DND-41 (cell line): ENCODE results near the gene SORCS1.

Source experiments
- ATAC-seq: fragments of 200-7000 bp; cut with Tn5 transposase; 3 replicates; pipeline ENCODE4 v1.9.1; 2021; ENCODE audit warnings: low read depth; ENCODE audit not compliant: insufficient read depth
- DNase-seq: peaks from one replicate; pipeline ENCODE4 v3.0.0-alpha.2; 2020
- H2AFZ ChIP-seq: 2 replicates; pipeline ENCODE4 v1.6.0; 2012; ENCODE audit warnings: low read depth, low read length
- H3K27ac ChIP-seq: 2 replicates; pipeline ENCODE4 v1.5.1; 2012; ENCODE audit warnings: low read length, inconsistent platforms
- H3K27me3 ChIP-seq: fragments of 200-600 bp; sonication (generic); 2 replicates; pipeline ENCODE4 v1.6.0; 2012; ENCODE audit warnings: low read length, mild to moderate bottlenecking, inconsistent platforms; ENCODE audit not compliant: insufficient read depth, poor library complexity
- H3K36me3 ChIP-seq: 2 replicates; pipeline ENCODE4 v1.5.1; 2012; ENCODE audit warnings: low read length, inconsistent platforms; ENCODE audit not compliant: insufficient read depth
- H3K4me1 ChIP-seq: 2 replicates; pipeline ENCODE4 v1.5.1; 2012; ENCODE audit warnings: mild to moderate bottlenecking, low read length; ENCODE audit not compliant: insufficient read depth
- H3K4me2 ChIP-seq: 2 replicates; pipeline ENCODE4 v1.6.0; 2012; ENCODE audit warnings: mild to moderate bottlenecking, moderate library complexity, low read length, inconsistent platforms; ENCODE audit not compliant: insufficient read depth
- H3K4me3 ChIP-seq, 2 experiments: fragments of 200-600 bp in 1 of 2; shearing (Covaris generic) in 1 of 2; 2 replicates each; pipeline ENCODE4 v1.5.1; 2012 to 2016; ENCODE audit warnings: inconsistent platforms in 2 of 2, low read length in 2 of 2, mild to moderate bottlenecking in 2 of 2, low read depth in 1 of 2, moderate library complexity in 1 of 2
- H3K79me2 ChIP-seq: 2 replicates; pipeline ENCODE4 v1.6.0; 2012; ENCODE audit warnings: low read length, inconsistent platforms; ENCODE audit not compliant: insufficient read depth
- H3K9ac ChIP-seq: 2 replicates; pipeline ENCODE4 v1.6.0; 2012; ENCODE audit warnings: low read depth, mild to moderate bottlenecking, inconsistent platforms, low read length, moderate library complexity
- H3K9me3 ChIP-seq: 2 replicates; pipeline ENCODE4 v1.5.1; 2012; ENCODE audit warnings: low read length, moderate library complexity, mild to moderate bottlenecking, inconsistent platforms; ENCODE audit not compliant: insufficient read depth, severe bottlenecking
- H4K20me1 ChIP-seq: 2 replicates; pipeline ENCODE4 v1.6.0; 2012; ENCODE audit warnings: low read length; ENCODE audit not compliant: insufficient read depth
- CTCF ChIP-seq: IDR thresholded peaks from 2 replicates; pipeline ENCODE4 v1.5.1; 2012; ENCODE audit warnings: borderline replicate concordance, low read length, moderate library complexity, mild to moderate bottlenecking; ENCODE audit not compliant: poor library complexity, severe bottlenecking; ENCODE audit errors: extremely low read depth
- EZH2 ChIP-seq: IDR thresholded peaks from 3 replicates; pipeline ENCODE4 v1.6.1; 2012; ENCODE audit warnings: borderline replicate concordance, low read depth, mild to moderate bottlenecking, moderate library complexity, low read length, inconsistent platforms; ENCODE audit not compliant: severe bottlenecking

The SORCS1 gene

DNA sequence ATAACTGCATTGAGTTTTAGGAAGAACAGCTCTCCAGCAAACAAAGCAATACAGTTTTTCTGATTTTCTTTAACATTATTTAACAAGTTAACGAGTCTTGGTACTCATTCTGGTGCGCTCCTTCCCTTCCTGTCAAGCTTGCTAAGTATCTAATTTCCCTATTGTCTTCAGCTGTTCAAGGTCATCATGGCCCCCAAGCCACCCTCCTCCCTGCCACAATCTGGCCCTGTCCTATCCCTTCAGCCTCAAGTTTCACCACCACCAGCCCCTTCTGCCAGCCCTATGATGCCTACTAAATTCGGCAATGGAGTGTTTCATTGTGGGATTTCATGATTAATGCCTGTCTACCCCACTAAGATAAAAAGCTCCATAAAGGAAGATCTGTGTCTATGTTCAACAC lies 121.0 kb downstream of the SORCS1 start:
- H3K9me3 ChIP-seq = peaks cover under 1% of the 10 kb centered on the region
- no peak overlapping the region for H2AFZ ChIP-seq
- H3K4me3 ChIP-seq = no peak overlapping the region
- H3K36me3 ChIP-seq = no peaks in the 10 kb centered on the region
- ATAC-seq (no peak), DNase-seq (no peak)
- H3K4me2 ChIP-seq = no peak overlapping the region
- H3K27ac ChIP-seq = no peak overlapping the region
- H3K79me2 ChIP-seq = no peaks in the 10 kb centered on the region
- H3K27me3 ChIP-seq = no peaks in the 10 kb centered on the region
- no peak overlapping the region for H3K9ac ChIP-seq
- H4K20me1 ChIP-seq = no peaks in the 10 kb centered on the region
- TF ChIP-seq CTCF (no peak), EZH2 (no peak)
- H3K4me1 ChIP-seq = no peaks in the 10 kb centered on the region

- Histone ChIP-seq H4K20me1 (no peaks in the 10 kb centered on the region), H3K4me2 (no peak overlapping the region), H3K79me2 (no peaks in the 10 kb centered on the region), H3K9me3 (no peaks in the 10 kb centered on the region), H3K4me3 (no peak overlapping the region), H3K27me3 (no peaks in the 10 kb centered on the region), H2AFZ (no peak overlapping the region), H3K27ac (no peak overlapping the region), H3K9ac (no peak overlapping the region), H3K36me3 (no peaks in the 10 kb centered on the region), H3K4me1 (no peaks in the 10 kb centered on the region)
- TF ChIP-seq EZH2 = no peak
- TF ChIP-seq CTCF = no peak
- ATAC-seq (no peak), DNase-seq (no peak)
These were observed 127.0 kb downstream of the SORCS1 start for GRCh38 chr10:107037192-107038122.

DNA sequence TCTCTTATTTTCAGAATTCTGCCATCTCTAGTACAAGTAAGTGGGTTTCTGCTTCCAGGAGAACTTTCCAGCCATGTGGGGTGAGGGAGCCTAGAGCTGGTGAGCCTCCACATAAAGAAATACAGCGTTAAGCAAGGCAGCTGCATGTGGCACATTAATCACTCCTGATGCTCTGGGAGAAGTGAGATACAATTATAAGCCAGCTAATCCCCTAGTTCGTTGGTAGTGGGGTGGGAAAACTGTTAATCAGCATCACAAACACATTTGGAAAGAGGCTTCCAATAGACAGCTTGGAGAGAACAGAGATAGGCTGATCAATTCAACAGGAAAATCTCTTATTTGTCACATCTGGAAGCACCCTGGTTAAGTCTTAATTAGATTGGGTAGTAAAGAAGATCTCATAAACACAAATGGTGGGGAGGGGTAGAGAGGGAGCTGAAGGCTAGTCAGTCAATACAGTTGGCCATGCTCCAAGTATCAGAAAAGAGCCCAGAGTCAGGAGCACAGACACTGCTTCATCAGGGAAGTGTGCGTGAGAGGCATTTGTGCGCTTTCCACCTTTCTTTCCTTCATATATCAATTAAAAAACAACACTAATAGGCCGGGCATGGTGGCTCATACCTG lies 130.6 kb downstream of the SORCS1 start:
- no peaks in the 10 kb centered on the region for H3K79me2 ChIP-seq
- H3K9me3 ChIP-seq = no peaks in the 10 kb centered on the region
- ATAC-seq = no peak
- H3K4me2 ChIP-seq = no peak overlapping the region
- no peak for DNase-seq
- no peaks in the 10 kb centered on the region for H4K20me1 ChIP-seq
- no peaks in the 10 kb centered on the region for H3K36me3 ChIP-seq
- H3K4me3 ChIP-seq = no peak overlapping the region
- H3K27ac ChIP-seq = no peak overlapping the region
- no peak for TF ChIP-seq EZH2
- TF ChIP-seq CTCF = no peak
- no peaks in the 10 kb centered on the region for H3K4me1 ChIP-seq
- no peak overlapping the region for H3K9ac ChIP-seq
- no peaks in the 10 kb centered on the region for H3K27me3 ChIP-seq
- no peak overlapping the region for H2AFZ ChIP-seq
